CD4-positive, alpha-beta T cell treated with Interleukin-4 for 4 hours (primary cell): ENCODE results near the gene FRAS1.
"Not testable (repeated sequence)": the region's sequence is repeated elsewhere in the genome, so short reads cannot be mapped to it uniquely, and the experiment has no call there.

Source experiments
- DNase-seq: peaks from one replicate; pipeline ENCODE4 v3.0.0-alpha.2; 2020

The FRAS1 gene

GRCh38 chr4:78174891-78175290 is 117.8 kb downstream of the FRAS1 start:
- no peak for DNase-seq

- DNase-seq, result no peak
These were observed 122.1 kb downstream of the FRAS1 start for GRCh38 chr4:78179196-78179595.

- DNase-seq, result not testable (repeated sequence)
These were observed 124.6 kb downstream of the FRAS1 start for GRCh38 chr4:78181681-78182234.

GRCh38 chr4:78184584-78184983 is 127.5 kb downstream of the FRAS1 start:
- DNase-seq, result no peak

GRCh38 chr4:78185117-78185516 is 128.0 kb downstream of the FRAS1 start:
- DNase-seq, result no peak

GRCh38 chr4:78186597-78187543 is 129.7 kb downstream of the FRAS1 start:
- no peak for DNase-seq

- no peak for DNase-seq
These were observed 132.9 kb downstream of the FRAS1 start for GRCh38 chr4:78190068-78190467.

GRCh38 chr4:78190595-78190994 is 133.5 kb downstream of the FRAS1 start:
- DNase-seq, result no peak

GRCh38 chr4:78197947-78198346 is 140.8 kb downstream of the FRAS1 start:
- no peak for DNase-seq

GRCh38 chr4:78199984-78200383 is 142.9 kb downstream of the FRAS1 start:
- DNase-seq, result no peak

- no peak for DNase-seq
These were observed 143.8 kb downstream of the FRAS1 start for GRCh38 chr4:78200949-78201348.

- no peak for DNase-seq
These were observed 147.1 kb downstream of the FRAS1 start for GRCh38 chr4:78204176-78204575.

- DNase-seq, result no peak
These were observed 148.5 kb downstream of the FRAS1 start for GRCh38 chr4:78205591-78205990.

GRCh38 chr4:78207541-78207940 is 150.4 kb downstream of the FRAS1 start:
- no peak for DNase-seq

- no peak for DNase-seq
These were observed 150.8 kb downstream of the FRAS1 start for GRCh38 chr4:78207951-78208350.

- DNase-seq, result not testable (repeated sequence)
These were observed 151.8 kb downstream of the FRAS1 start for GRCh38 chr4:78208896-78209295.

- DNase-seq, result no peak
These were observed 153.7 kb downstream of the FRAS1 start for GRCh38 chr4:78210694-78211410.

GRCh38 chr4:78213218-78213617 is 156.1 kb downstream of the FRAS1 start:
- DNase-seq, result no peak

GRCh38 chr4:78214078-78214477 is 157.0 kb downstream of the FRAS1 start:
- no peak for DNase-seq

GRCh38 chr4:78217557-78217956 is 160.4 kb downstream of the FRAS1 start:
- no peak for DNase-seq

GRCh38 chr4:78218260-78218659 is 161.1 kb downstream of the FRAS1 start:
- no peak for DNase-seq

- no peak for DNase-seq
These were observed 162.7 kb downstream of the FRAS1 start for GRCh38 chr4:78219825-78220224.

- DNase-seq, result no peak
These were observed 163.2 kb downstream of the FRAS1 start for GRCh38 chr4:78220283-78220682.
